ENCODE measurements around the gene KLLN.
A peak's percentile ranks its signal among the peaks of the same experiment; 100 is the strongest.

Gene KLLN

GRCh38 chr10:87816898-87817608, 46.3 kb downstream of the KLLN start:
- peak; percentile 67 for FAIRE-seq
- TF ChIP-seq, protein P1, sequence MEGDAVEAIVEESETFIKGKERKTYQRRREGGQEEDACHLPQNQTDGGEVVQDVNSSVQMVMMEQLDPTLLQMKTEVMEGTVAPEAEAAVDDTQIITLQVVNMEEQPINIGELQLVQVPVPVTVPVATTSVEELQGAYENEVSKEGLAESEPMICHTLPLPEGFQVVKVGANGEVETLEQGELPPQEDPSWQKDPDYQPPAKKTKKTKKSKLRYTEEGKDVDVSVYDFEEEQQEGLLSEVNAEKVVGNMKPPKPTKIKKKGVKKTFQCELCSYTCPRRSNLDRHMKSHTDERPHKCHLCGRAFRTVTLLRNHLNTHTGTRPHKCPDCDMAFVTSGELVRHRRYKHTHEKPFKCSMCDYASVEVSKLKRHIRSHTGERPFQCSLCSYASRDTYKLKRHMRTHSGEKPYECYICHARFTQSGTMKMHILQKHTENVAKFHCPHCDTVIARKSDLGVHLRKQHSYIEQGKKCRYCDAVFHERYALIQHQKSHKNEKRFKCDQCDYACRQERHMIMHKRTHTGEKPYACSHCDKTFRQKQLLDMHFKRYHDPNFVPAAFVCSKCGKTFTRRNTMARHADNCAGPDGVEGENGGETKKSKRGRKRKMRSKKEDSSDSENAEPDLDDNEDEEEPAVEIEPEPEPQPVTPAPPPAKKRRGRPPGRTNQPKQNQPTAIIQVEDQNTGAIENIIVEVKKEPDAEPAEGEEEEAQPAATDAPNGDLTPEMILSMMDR (IDR thresholded peaks at IDR 0.05; ENCODE audit: insufficient read depth, missing control alignments), result no peak
- DNase-seq (ENCODE audit: insufficient read length, low spot score), result no peak

DNA sequence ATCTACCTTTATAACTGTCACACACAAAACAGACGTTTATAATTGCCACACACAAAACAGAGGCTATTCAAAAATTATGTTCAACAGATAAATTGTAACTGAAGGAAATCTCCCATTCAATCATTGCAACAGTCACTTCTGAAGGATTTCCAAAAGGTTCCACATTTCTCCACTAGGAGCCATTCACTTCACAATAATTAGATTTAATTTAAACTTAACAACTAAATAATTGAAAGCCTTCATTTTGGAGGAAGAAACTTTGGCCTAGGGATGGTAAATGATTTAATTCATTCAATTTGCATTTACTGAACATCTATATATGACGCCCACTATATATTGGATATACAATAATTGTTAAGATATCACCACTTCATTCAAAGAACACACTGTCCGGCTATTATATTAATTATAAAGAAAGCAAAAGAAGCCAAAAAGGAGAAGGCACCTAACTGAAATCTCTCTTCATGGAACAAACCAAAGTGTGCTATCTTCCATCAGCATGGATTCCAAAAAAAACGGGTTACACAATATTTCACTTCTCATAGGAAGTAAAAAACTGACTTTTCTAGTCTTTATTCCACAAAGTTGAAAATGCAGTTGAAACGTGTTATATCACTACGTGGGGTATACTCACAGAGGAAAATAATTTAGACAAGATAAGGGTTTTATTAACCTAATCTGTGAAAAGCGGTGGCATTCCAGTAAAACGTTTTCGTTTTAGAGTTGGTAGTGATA, 47.0 kb downstream of the KLLN start:
- TF ChIP-seq, protein P1 (IDR thresholded peaks at IDR 0.05; ENCODE audit: insufficient read depth, missing control alignments), result no peak
- DNase-seq (ENCODE audit: insufficient read length, low spot score) (no peak), FAIRE-seq (no peak)

Measured in D721Med (cell line).